Right lung (tissue), 5 donors: ENCODE results near the gene SLC6A19. TPM values are rescaled to one million over a fixed set of nuclear protein-coding genes. Genes with fewer than 3 reads are reported as not detected.

Experiments used
- DNase-seq, 2 donors: peaks; one replicate each; pipeline ENCODE4 v3.0.0-alpha.2; 2013
- polyA plus RNA-seq, 5 donors: library from polyadenylated mRNA; unstranded; fragments of 120-200 nt; gene quantifications; one replicate each; pipeline versions ENCODE4 v1.2.1 to v1.2.3, GENCODE V29; 2013; ENCODE audit warnings: inconsistent platforms in 1 of 5, low replicate concordance in 1 of 5; ENCODE audit not compliant: insufficient read length in 5 of 5, insufficient read depth in 1 of 5

Gene SLC6A19
- polyA plus RNA-seq, 5 donors: 0.13 to 0.15 TPM; not detected in 3

- DNase-seq: no peak
These were observed 7.5 kb downstream of the SLC6A19 start for GRCh38 chr5:1208743-1209488.

- DNase-seq: no peak
These were observed 8.1 kb downstream of the SLC6A19 start for GRCh38 chr5:1209489-1209852.

- no peak for DNase-seq
These were observed 8.7 kb downstream of the SLC6A19 start for GRCh38 chr5:1209896-1210776.

- no peak for DNase-seq
These were observed 9.4 kb downstream of the SLC6A19 start for GRCh38 chr5:1210832-1211251.

- DNase-seq: no peak
These were observed 10.3 kb downstream of the SLC6A19 start for GRCh38 chr5:1211701-1212100.

- no peak for DNase-seq
These were observed 10.9 kb downstream of the SLC6A19 start for GRCh38 chr5:1212271-1212670.

- DNase-seq: no peak
These were observed 11.5 kb downstream of the SLC6A19 start for GRCh38 chr5:1212881-1213280.

GRCh38 chr5:1213508-1214162 lies 12.2 kb downstream of the SLC6A19 start:
- DNase-seq: no peak

- DNase-seq: no peak
These were observed 13.0 kb downstream of the SLC6A19 start for GRCh38 chr5:1214163-1214935.

GRCh38 chr5:1214936-1215220 lies 13.5 kb downstream of the SLC6A19 start:
- DNase-seq: no peak

- DNase-seq: no peak
These were observed 14.1 kb downstream of the SLC6A19 start for GRCh38 chr5:1215320-1216096.

- DNase-seq: no peak
These were observed 15.0 kb downstream of the SLC6A19 start for GRCh38 chr5:1216211-1216917.

GRCh38 chr5:1216918-1217295 lies 15.5 kb downstream of the SLC6A19 start:
- no peak for DNase-seq

GRCh38 chr5:1217596-1218206 lies 16.3 kb downstream of the SLC6A19 start:
- no peak for DNase-seq

- DNase-seq: no peak
These were observed 17.1 kb downstream of the SLC6A19 start for GRCh38 chr5:1218351-1219080.

- no peak for DNase-seq
These were observed 17.8 kb downstream of the SLC6A19 start for GRCh38 chr5:1219098-1219767.

- DNase-seq: no peak
These were observed 18.3 kb downstream of the SLC6A19 start for GRCh38 chr5:1219768-1220100.

- no peak for DNase-seq
These were observed 19.0 kb downstream of the SLC6A19 start for GRCh38 chr5:1220351-1220750.

GRCh38 chr5:1220831-1221230 lies 19.4 kb downstream of the SLC6A19 start:
- no peak for DNase-seq
